Ovary (tissue), 3 donors: ENCODE measurements around the gene THAP9.

Source experiments
- EP300 ChIP-seq: sonication (generic); formaldehyde crosslinking; IDR thresholded peaks from one replicate; pipeline ENCODE4 v1.6.1; 2017; ENCODE audit warnings: antibody characterized with exemption
- POLR2A ChIP-seq: fragments of 450-650 bp; IDR thresholded peaks from one replicate; pipeline ENCODE4 v1.6.1; 2017; ENCODE audit warnings: antibody characterized with exemption, mild to moderate bottlenecking, moderate library complexity
- TF ChIP-seq, protein P1 (sequence below), 3 donors: fragments of 450-650 bp in 2 of 3; fragments of 200-600 bp in 1 of 3; IDR thresholded peaks; one replicate each; pipeline versions ENCODE4 v1.5.1 to v1.8.0; 2016 to 2022; ENCODE audit warnings: antibody characterized with exemption in 3 of 3, mild to moderate bottlenecking in 1 of 3
- donor health status: DM: no; HTN: no; CAD: no.

DNA sequence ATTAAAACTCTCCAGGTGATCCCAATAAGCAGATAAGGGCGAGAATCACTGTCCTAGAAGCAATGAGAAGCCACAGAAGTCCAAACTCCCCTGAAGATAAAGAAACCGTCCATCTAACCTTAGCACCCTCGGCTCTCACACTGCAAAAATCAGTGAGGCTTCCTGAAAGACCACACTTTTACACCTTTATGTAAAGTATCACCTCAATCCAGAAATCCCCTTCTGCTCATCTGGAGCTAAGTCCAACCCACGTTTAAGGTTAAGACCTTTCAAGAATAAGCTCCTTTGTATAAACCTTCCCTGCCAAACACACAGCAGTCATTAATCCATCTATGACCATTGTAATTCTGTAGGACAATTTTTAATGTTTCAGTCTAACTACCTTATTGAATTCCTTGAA lies 68.4 kb downstream of the THAP9 start:
- TF ChIP-seq, protein P1, sequence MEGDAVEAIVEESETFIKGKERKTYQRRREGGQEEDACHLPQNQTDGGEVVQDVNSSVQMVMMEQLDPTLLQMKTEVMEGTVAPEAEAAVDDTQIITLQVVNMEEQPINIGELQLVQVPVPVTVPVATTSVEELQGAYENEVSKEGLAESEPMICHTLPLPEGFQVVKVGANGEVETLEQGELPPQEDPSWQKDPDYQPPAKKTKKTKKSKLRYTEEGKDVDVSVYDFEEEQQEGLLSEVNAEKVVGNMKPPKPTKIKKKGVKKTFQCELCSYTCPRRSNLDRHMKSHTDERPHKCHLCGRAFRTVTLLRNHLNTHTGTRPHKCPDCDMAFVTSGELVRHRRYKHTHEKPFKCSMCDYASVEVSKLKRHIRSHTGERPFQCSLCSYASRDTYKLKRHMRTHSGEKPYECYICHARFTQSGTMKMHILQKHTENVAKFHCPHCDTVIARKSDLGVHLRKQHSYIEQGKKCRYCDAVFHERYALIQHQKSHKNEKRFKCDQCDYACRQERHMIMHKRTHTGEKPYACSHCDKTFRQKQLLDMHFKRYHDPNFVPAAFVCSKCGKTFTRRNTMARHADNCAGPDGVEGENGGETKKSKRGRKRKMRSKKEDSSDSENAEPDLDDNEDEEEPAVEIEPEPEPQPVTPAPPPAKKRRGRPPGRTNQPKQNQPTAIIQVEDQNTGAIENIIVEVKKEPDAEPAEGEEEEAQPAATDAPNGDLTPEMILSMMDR (IDR thresholded peaks at IDR 0.05), result no peak
- no peak for TF ChIP-seq POLR2A
- no peak for TF ChIP-seq EP300
